ENCODE measurements around the gene OOSP3. TPM values are rescaled to one million over a fixed set of nuclear protein-coding genes. Genes with fewer than 3 reads are reported as not detected.

The OOSP3 gene
- total and polyA plus RNA-seq, 2 donors (not counting 3 experiments of a cell fraction or from before 2014, with no cell fraction given), result not detected

DNA sequence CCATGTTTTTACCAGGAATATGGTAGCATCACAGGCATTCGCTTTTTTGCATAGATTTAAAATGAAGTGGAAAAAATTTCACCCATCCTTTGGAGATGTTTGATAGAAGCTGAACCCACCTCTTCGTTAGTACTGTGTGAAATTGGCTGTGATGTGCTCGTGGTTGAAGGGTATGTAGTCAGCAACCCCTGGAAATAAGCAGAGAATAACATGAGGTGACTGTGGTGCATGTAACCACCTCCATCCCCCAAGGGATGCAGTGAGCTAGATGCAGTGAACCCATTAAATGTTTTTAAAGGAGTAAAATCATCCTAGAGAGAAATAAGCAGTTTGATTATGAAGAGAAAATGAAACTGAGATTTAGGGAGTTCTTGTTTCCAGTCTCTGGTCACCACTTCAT lies 49.2 kb upstream of the OOSP3 start:
- Histone ChIP-seq H3K4me1 (ENCODE audit: control insufficient read depth, extremely low read depth, insufficient read depth, low read length) (no peaks in the 10 kb centered on the region), H3K79me2 (ENCODE audit: control insufficient read depth, insufficient read depth, low read length) (no peaks in the 10 kb centered on the region), H3K9me3 (replicated peaks; ENCODE audit: control insufficient read depth, insufficient read depth, low read length) (no peaks in the 10 kb centered on the region), H3K27me3 (ENCODE audit: control insufficient read depth in 2 of 2, insufficient read depth in 2 of 2, low read length in 2 of 2) (no peaks in the 10 kb centered on the region), H3K4me3 (replicated peaks in 1 of 3; ENCODE audit: insufficient read depth in 1 of 3, low read depth in 1 of 3, low read length in 3 of 3) (no peak overlapping the region), H3K9me1 (replicated peaks; ENCODE audit: control insufficient read depth, extremely low read depth, insufficient read depth, low read length) (no peaks in the 10 kb centered on the region), H4K20me1 (replicated peaks; ENCODE audit: control insufficient read depth, extremely low read depth, insufficient read depth, low read length) (no peaks in the 10 kb centered on the region), H3K4me2 (ENCODE audit: insufficient read depth, low read length) (no peak overlapping the region), H2AFZ (ENCODE audit: low read depth, low read length) (no peak overlapping the region), H3K36me3 (ENCODE audit: control insufficient read depth in 2 of 2, extremely low read depth in 1 of 2, insufficient read depth in 2 of 2, low read length in 2 of 2) (no peaks in the 10 kb centered on the region), H3K9ac (replicated peaks; ENCODE audit: extremely low read depth, insufficient read depth, low read length) (no peak overlapping the region), H3K27ac (ENCODE audit: insufficient read depth, low read depth, low read length) (no peak overlapping the region)
- intact Hi-C loops (cut with micrococcal nuclease), result no loop called here
- no peak for TF ChIP-seq FOS (IDR thresholded peaks at IDR 0.05; ENCODE audit: borderline replicate concordance, insufficient read depth, low read length)
- TF ChIP-seq GATA2 (IDR thresholded peaks at IDR 0.05; ENCODE audit: insufficient read depth, insufficient read length, low read depth, low read length), result no peak
- TF ChIP-seq, protein P1, sequence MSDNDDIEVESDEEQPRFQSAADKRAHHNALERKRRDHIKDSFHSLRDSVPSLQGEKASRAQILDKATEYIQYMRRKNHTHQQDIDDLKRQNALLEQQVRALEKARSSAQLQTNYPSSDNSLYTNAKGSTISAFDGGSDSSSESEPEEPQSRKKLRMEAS (IDR thresholded peaks at IDR 0.05; ENCODE audit: insufficient read depth, insufficient read length), result no peak
- TF ChIP-seq, protein P2, sequence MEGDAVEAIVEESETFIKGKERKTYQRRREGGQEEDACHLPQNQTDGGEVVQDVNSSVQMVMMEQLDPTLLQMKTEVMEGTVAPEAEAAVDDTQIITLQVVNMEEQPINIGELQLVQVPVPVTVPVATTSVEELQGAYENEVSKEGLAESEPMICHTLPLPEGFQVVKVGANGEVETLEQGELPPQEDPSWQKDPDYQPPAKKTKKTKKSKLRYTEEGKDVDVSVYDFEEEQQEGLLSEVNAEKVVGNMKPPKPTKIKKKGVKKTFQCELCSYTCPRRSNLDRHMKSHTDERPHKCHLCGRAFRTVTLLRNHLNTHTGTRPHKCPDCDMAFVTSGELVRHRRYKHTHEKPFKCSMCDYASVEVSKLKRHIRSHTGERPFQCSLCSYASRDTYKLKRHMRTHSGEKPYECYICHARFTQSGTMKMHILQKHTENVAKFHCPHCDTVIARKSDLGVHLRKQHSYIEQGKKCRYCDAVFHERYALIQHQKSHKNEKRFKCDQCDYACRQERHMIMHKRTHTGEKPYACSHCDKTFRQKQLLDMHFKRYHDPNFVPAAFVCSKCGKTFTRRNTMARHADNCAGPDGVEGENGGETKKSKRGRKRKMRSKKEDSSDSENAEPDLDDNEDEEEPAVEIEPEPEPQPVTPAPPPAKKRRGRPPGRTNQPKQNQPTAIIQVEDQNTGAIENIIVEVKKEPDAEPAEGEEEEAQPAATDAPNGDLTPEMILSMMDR (IDR thresholded peaks at IDR 0.05; ENCODE audit: extremely low read depth in 1 of 2, insufficient read depth in 1 of 2, low read depth in 1 of 2, low read length in 2 of 2), result no peak
- no peak for TF ChIP-seq POLR2A (IDR thresholded peaks at IDR 0.05; ENCODE audit: low read depth, low read length)
- no peak for TF ChIP-seq MYC (IDR thresholded peaks at IDR 0.05; ENCODE audit: low read depth, low read length)
- TF ChIP-seq JUN (IDR thresholded peaks at IDR 0.05; ENCODE audit: borderline replicate concordance, insufficient read depth, insufficient read length, low read depth), result no peak
- no peak for TF ChIP-seq EZH2 (IDR thresholded peaks at IDR 0.05; ENCODE audit: borderline replicate concordance, low read depth, low read length, severe bottlenecking)
- no peak for TF ChIP-seq POLR2AphosphoS5 (IDR thresholded peaks at IDR 0.05; ENCODE audit: insufficient read depth, low read depth, low read length)
- DNase-seq (ENCODE audit: low read depth, low spot score) (no peak), FAIRE-seq (no peak)
- CTCF ChIA-PET, result interaction anchor here (1.3 kb wide), 1 partner anchor 90 kb away, joined by 4 read pairs; no protein-coding TSS in a partner anchor
- no TSS peak for BruUV-seq (replicated peaks)
- POLR2A ChIA-PET, result no interaction called here
- dilution Hi-C loops (cut with MboI; ENCODE audit: extremely low pct_ligation_motif_present, low sequenced_read_pairs), result no loop called here

All from endothelial cell of umbilical vein (primary cell).